Superior temporal gyrus (tissue), 1 donor: ENCODE data around the gene RIT2.
"Not testable (repeated sequence)": the region's sequence is repeated elsewhere in the genome, so short reads cannot be mapped to it uniquely, and the experiment has no call there.

Source experiments
- DNase-seq: peaks from one replicate; pipeline ENCODE4 v3.0.0-alpha.2; 2016; ENCODE audit errors: extremely low spot score

The RIT2 gene

DNA sequence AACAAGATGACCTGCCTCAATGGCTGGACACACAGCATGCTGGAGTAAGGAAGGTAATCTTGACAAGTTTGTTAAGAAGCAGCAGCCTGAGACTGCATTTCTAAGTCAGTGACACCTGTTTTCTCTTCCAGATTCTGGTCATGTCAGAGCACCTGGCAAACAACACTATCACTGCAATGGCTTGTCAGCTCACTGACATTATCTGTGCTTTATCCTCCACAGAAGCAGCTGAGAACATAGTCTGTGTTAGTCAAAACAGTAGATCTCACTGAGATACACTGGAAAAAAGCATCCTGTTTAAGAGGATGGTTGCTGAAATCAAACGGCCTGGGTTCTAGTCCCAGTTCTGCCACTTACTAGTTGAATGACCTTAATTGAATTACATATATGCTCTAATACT, 355.2 kb downstream of the RIT2 start:
- DNase-seq = no peak

DNA sequence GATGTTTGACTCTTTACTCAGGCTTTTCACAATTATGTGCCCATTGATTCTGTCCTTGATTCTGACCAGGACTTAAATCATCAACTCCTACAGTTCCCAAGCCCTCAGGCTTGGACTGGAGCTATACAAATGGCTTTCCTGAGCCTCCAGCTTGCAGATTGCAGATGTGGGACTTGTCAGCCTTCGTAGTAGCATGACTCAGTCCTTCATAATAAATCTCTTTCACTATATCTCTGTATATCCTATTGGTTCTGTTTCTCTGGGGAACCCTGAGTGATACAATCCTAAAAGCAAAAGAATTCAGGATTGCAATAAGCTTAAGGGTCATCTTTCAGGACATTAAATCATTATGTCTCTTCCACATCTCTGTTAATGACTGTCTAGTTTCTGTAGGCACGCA, 356.6 kb downstream of the RIT2 start:
- no peak for DNase-seq

DNA sequence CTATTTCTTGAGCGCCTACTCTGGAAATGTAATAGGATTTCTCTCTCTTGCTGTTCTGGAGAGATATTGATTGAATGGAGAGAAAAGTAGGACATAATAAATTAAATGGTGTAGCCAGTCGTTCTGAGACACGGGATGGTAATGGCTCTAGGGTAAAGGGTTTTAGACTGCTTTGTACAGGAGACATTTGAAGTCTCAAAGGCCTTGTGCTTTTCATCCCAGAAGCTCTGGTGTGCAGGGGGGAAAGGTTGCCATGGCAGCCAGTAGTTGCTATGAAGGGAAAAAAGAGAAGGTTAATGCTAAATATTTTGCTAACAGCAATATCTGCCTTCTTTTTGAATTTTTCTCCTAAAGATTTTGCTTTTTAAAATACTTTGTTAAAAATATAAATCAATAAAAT, 359.3 kb downstream of the RIT2 start:
- DNase-seq = no peak

DNA sequence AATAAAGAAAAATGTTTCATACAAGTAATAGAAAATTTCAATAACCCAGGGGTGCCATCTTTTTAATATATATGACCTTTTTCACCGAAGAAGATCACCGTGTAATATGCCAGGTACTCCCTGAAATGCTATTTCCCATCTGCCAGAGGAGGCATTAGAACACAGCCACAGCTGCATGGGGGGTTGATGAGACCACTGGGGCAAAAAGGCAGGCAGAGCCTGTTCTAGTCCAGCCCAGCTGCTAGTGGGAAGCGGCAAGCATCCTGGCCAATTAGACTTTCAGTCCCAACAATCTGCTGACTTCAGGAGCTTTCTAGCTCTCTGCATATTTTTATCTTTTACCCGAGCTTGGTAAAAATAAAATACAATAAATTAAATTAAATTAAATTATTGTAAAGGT, 362.6 kb downstream of the RIT2 start:
- DNase-seq = no peak

DNA sequence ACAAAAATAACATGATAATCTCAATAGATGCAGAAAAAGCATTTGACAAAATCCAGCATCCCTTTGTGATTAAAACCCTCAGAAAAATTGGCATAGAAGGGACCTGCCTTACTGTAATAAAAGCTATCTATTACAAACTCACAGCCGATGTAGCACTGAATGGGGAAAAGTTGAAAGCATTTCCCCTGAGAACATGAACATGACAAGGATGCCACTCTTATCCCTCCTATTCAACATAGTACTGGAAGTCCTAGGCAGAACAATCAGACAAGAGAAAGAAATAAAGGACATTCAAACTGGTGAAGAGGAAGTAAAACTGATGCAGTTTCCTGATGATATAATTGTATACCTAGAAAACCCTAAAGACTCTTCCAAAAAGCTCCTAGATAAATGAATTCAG, 368.7 kb downstream of the RIT2 start:
- DNase-seq = no peak

DNA sequence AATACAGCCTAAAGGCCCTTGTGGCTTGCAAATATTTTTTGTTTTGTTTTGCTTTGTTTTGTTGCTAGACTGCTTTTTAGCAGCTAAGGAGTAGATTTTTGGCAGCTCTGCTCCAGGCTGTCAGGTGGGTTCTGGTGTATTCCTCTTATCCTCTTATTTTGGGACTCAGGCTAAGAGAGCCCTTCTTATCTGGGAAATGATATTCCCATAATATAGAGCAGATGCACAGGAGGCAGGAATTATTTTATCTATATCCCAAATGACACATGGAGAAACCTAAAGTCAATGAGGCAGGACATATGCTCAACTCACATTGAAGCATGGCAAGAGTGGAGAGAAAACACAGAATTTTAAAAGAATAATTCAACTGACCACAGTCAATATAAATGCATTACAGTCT, 369.6 kb downstream of the RIT2 start:
- DNase-seq = no peak

DNA sequence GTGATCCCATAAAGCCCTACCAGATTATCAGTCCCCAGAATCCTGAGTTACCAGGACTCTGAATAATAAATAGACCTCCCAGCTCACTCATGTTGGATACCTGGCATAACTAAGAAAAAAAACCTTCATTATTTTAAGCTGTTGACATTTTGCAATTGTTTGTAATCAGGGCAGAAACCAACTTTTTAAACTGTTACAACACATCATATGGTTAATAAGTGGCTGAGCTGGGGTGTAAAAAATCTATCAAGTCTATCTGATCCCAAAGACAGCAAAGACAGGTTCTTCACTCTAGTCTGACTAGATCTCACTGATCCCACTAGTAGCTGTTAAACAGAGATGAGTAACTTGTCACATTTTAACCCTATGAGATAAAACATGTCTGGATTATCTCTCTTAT, 370.3 kb downstream of the RIT2 start:
- no peak for DNase-seq

DNA sequence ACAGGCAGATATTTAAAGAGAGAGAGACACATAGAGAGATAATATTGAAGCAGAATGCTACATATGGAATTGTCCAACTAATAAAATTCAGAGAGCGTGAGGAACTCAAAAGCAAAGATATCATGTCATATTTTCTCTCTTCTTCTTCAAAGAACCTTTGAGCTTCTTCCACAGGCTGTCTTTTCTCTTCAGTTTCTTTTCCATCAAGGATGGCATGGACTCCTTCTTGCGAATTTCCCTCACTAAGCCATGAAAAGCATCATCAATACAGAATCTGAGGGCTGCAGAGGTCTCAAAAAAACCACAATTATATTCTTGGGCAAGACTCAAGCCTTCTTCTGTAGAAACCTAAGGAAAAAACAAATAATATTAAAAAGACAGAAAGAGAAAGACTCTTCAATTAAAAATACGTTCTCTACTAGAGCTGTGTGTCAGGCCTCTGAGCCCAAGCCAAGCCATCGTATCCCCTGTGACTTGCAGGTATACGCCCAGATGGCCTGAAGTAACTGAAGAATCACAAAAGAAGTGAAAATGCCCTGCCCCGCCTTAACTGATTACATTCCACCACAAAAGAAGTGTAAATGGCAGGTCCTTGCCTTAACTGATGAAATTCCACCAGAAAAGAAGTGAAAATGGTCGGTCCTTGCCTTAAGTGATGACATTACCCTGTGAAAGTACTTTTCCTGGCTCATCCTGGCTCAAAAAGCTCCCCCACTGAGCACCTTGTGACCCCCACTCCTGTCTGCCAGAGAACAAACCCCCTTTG, 371.9 kb downstream of the RIT2 start:
- no peak for DNase-seq

DNA sequence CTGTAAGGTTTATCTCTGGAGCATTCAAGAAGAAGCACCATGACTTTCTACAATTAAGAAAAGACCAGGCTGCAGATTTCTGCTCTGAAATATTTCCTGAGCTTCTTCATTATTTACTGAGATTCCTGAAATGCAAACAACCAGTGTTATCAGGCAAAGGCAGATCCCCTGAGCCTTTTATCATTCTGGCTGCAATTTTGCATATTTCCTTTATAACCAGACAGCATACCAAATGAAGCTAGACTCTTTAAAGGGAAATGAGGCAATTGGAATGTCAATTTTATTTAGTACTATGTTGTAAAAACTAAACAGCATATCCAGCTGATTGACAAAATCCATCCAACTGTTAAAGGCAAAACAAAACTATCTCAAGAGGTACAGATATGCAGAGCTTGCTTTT, 372.5 kb downstream of the RIT2 start:
- no peak for DNase-seq

DNA sequence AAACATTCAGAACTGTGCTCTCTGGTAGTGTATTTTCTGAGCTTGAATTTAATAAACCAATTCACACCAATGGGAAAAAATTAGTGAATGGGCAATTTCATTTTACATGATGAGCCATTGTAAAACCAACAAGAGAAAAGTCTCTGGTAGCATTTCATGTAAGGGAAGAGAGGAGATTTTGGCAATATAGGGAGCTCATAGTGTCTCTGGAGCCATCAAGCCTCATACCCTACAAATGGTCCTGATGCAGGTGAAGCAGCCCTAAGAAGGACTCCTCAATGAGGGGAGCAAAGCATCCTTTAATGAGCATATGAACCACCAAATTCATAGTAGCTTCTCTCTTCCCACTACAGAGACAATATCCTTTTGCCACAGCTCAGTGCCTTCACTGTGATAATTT, 373.0 kb downstream of the RIT2 start:
- DNase-seq = no peak

DNA sequence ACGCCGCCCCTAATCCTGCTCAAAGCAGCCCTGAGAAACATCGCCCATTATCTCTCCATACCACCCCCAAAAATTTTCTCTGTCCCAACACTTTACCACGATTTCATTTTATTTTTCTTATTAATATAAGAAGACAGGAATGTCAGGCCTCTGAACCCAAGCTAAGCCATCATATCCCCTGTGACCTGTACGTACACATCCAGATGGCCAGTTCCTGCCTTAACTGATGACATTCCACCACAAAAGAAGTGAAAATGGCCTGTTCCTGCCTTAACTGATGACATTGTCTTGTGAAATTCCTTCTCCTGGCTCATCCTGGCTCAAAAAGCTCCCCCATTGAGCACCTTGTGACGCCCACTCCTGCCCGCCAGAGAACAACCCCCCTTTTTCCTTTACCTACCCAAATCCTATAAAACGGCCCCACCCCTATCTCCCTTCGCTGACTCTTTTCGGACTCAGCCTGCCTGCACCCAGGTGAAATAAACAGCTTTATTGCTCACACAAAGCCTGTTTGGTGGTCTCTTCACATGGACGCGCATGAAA, 373.6 kb downstream of the RIT2 start:
- DNase-seq = not testable (repeated sequence)

DNA sequence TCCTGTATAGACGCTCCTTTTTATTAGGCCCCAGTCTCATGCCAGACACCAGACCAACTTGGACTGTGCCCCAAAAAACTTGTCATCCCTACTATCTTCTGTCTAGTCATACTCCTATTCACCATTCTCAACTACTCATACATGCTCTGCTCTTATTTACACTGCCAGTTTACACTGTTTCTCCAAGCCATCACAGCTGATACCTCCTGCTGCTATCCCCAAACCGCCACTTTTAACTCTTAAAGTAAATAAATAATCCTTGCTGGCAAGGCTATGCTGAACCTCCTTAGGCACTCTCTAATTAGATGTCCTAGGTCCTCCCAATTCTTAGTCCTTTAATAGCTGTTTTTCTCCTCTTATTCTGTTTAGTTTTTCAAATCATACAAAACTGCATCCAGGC, 374.2 kb downstream of the RIT2 start:
- not testable (repeated sequence) for DNase-seq

DNA sequence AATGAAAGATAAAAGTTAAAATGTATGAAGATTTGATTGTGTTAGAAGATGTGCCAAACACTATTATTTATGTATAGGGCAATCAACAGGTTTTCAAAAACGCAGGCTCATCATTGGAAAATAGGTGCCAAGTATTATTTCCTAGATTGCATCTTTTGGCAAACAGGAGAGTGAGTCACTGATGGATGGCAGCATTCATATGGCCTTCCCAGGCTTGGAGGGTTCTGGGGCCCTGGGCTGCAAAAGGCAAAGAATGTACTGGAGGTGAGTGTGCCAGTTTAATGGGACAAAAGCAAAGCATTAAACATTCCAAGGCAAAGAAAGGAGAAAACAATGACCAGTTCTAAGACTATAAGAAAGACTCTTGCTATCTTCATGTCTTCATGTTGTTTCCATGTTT, 379.4 kb downstream of the RIT2 start:
- no peak for DNase-seq

DNA sequence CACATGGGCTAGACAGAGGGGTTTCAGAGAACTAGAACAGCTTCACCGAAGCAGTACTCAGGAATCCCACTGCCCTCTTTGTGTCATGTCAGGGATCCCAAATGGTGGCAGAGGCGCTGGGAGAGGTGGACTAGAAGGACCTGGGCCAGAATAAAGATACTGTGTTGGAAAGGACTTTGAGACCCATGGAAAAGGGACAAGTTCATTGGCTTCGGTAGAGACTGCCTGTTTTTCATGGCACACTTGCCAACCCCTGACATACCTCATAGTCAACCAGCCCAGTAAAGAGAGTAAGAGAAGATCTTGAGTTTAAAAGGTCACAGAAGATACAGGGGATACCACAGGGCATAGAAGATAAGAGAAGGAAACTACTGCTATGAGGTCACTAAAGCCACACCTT, 381.0 kb downstream of the RIT2 start:
- DNase-seq = no peak

DNA sequence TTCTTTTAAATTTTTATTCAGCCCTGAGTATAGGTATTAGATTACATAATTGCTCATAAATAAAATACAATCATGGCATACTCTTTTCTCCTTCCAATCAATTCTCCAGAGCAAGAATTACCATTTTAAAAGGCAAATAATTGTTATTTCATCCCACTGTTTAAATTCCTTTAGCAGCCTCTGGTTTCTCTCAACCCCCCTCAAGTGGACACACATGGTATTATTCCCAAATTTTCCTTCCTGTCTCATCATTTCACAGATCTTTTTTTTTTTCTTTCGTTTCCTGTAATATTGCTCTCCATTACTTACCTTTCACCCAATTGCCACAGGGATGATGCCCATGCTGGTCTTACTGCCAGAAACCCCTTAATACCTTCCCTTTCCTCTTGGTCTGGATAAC, 385.2 kb downstream of the RIT2 start:
- no peak for DNase-seq

DNA sequence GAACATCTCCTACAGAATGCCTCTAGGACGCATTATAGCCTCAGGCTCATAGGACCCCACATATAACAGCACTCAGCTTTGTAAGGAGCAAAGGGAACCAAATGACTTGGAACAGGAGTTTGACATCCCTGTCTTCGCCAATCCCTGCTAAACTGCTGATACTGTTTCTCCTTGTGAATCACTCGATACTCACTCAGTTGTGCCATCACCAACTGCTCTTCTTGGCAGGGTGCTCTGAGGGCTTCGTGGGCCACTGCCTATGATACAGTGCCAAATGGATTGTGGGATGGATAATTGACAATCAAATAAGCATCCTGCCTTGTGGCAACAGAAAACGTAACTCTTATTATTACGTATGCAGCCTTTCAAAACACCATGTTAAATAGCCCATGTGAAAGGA, 396.3 kb downstream of the RIT2 start:
- DNase-seq = no peak

DNA sequence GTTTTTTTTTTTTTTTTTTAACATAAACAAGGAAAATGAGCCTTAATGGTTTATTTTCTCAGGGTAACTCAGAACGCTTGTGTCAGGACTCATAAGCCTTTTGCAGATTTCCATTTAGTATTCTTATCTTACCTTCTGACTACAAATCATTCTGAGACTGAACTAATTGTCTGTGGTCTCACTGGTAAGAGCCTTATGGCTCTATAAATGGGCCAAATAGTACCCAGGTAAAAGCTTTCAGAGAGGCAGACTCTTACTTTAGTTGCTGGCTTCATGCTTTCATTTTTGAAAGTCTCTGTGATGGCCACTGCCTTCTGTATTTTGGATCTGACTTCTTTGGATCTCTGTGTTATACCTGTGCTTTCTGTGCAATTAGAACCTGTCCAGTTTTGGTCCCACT, 403.4 kb downstream of the RIT2 start:
- no peak for DNase-seq

DNA sequence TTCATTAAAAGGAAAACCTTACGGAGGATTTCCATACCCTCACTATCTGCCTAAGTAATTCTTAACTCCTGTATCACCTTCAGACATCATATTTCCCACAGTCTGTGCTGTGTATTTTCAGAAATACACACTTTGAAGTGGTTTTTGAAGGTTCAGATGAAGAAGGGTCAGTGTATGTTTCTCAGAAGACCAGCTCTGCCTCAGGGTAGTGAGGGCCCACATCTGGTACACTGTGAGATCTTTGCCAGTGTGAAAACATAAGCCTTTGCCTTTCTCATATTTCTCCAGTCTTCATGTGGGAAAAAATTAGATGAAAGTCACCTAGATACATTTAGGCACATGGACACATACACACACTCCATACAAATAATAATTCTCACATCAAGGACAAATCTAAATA, 408.4 kb downstream of the RIT2 start:
- DNase-seq = no peak

DNA sequence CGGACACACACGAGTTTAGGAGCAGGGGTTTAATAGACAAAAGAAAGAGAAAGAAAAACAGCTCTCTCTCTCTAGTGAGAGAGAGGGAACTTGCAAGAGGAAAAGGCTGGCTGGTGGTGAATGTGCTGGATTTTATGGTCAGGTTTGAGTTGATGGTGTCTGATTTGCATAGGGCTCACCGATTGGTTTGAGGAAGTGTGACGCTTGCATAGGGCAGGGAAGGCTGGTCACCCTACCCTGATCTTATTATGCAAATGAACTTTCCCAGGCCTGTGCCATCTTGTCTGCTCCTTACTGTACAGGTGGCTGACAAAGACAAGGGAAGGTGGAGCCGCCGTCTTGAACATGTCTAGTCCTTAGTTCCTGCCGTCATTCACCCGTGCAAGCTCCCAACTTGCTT, 408.9 kb downstream of the RIT2 start:
- DNase-seq = no peak

DNA sequence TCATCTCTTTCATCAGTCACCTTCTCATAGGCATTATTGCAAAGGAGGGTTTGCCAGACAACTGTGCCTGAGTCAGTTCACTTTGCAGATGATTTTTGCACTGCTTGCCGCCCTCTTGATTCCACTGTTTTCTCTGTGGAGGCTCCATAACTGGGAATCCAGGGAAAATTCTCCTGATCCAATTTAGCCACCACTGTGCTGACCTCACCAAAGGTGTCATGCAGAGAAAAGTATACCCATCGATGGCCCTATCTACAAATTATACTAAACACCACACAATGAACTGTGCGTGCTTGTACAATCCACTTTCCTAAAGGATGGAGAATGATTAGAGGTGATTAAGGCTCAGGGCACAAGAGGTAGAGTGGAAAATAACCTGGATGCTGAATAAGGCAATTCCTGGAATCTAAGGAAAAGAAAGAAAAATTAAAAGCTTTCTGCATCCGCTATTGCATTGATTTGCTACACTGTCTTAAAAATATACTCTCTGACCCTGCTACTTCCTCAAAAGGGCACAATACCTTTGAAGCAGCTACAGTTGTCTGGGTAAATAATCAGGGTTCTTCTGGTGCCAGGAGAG, 409.4 kb downstream of the RIT2 start:
- DNase-seq = no peak
